ENCODE results near the gene DGAT2L6. TPM values are rescaled to one million over a fixed set of nuclear protein-coding genes. Genes with fewer than 3 reads are reported as not detected.

DGAT2L6 gene
- 0.16 TPM in 1 of 2 replicates, not detected in the other for total RNA-seq

GRCh38 chrX:70176938-70177533 is at the start of gene DGAT2L6:
Gene DGAT2L6 (plus strand): TSS chrX:70177483. CDS start chrX:70177583, 100 bp downstream.

GRCh38 chrX:70133303-70134115 is 43.8 kb upstream of the DGAT2L6 start, which contains the start of gene IGBP1:
Gene IGBP1 (plus strand): TSS chrX:70133447. CDS start chrX:70133948, 501 bp downstream.

GRCh38 chrX:70234355-70234754 is 57.1 kb downstream of the DGAT2L6 start, which contains the start of gene AWAT1:
Gene AWAT1 (plus strand): TSS chrX:70234655. CDS start chrX:70234696, 41 bp downstream.

Other genes with a start within 250 kb of the DGAT2L6 start
- gene AWAT2, start 127.5 kb upstream of the DGAT2L6 start, total RNA-seq: 0.25 TPM in 1 of 2 replicates, not detected in the other
- gene OTUD6A, start 115.0 kb upstream of the DGAT2L6 start, total RNA-seq: not detected in 2 replicates
- gene IGBP1, start 44.0 kb upstream of the DGAT2L6 start, total RNA-seq: 69.3 and 74.0 TPM in 2 replicates
- gene AWAT1, start 57.2 kb downstream of the DGAT2L6 start, total RNA-seq: not detected in 2 replicates
- gene P2RY4, start 82.7 kb downstream of the DGAT2L6 start, total RNA-seq: 0.06 TPM in 1 of 2 replicates, not detected in the other
- gene ARR3, start 90.9 kb downstream of the DGAT2L6 start, total RNA-seq: not detected in 2 replicates
- gene RAB41, start 104.7 kb downstream of the DGAT2L6 start, total RNA-seq: not detected in 2 replicates
- gene PDZD11, start 112.4 kb downstream of the DGAT2L6 start, total RNA-seq: 30.0 and 31.4 TPM in 2 replicates
- 11.3 and 13.8 TPM in 2 replicates for gene KIF4A, start 112.6 kb downstream of the DGAT2L6 start, total RNA-seq
- gene GDPD2, start 245.8 kb downstream of the DGAT2L6 start, total RNA-seq: not detected in 2 replicates